Epithelial cell of proximal tubule (primary cell): ENCODE results near the gene SYNDIG1L. TPM values are rescaled to one million over a fixed set of nuclear protein-coding genes. Genes with fewer than 3 reads are reported as not detected.

Experiments
- DNase-seq: peaks from one replicate; pipeline ENCODE4 v3.0.0-alpha.2; 2011; ENCODE audit warnings: low read depth
- H3K4me3 ChIP-seq: 2 replicates; pipeline ENCODE4 v1.5.1; 2011; ENCODE audit warnings: low read depth, mild to moderate bottlenecking, low read length
- CTCF ChIP-seq: conservative IDR thresholded peaks from 2 replicates; pipeline ENCODE4 v1.5.1; 2012; ENCODE audit warnings: low read depth, mild to moderate bottlenecking, low read length
- total RNA-seq: library from RNA; depleted of rRNA; stranded (reverse); fragments of >200 nt; gene quantifications from 2 replicates; pipeline ENCODE4 v1.2.3, GENCODE V29; 2015

Gene SYNDIG1L
- total RNA-seq, 1 donor from 2014 or later = not detected

- DNase-seq = no peak
- no peak for TF ChIP-seq CTCF
- no peak overlapping the region for H3K4me3 ChIP-seq
Observed at GRCh38 chr14:74364271-74364880, 61.6 kb downstream of the SYNDIG1L start.

- TF ChIP-seq CTCF = peak; percentile 98
- DNase-seq = no peak
- H3K4me3 ChIP-seq = no peak overlapping the region
Observed at GRCh38 chr14:74362361-74362915, 63.6 kb downstream of the SYNDIG1L start.

- H3K4me3 ChIP-seq = no peak overlapping the region
- DNase-seq = no peak
- TF ChIP-seq CTCF = no peak
Observed at GRCh38 chr14:74360163-74360562, 65.8 kb downstream of the SYNDIG1L start.

GRCh38 chr14:74358176-74358829 is 67.7 kb downstream of the SYNDIG1L start:
- no peak for TF ChIP-seq CTCF
- H3K4me3 ChIP-seq = no peak overlapping the region
- DNase-seq = no peak

- no peak for DNase-seq
- no peak overlapping the region for H3K4me3 ChIP-seq
- no peak for TF ChIP-seq CTCF
Observed at GRCh38 chr14:74357585-74357984, 68.4 kb downstream of the SYNDIG1L start.

- H3K4me3 ChIP-seq = no peak overlapping the region
- TF ChIP-seq CTCF = no peak
- DNase-seq = no peak
Observed at GRCh38 chr14:74356892-74357575, 69.0 kb downstream of the SYNDIG1L start.

Other genes starting within 250 kb of the SYNDIG1L start
- not detected in 2 replicates for gene VSX2, start 186.8 kb downstream of the SYNDIG1L start, total RNA-seq
- 36.8 and 65.3 TPM in 2 replicates for gene ABCD4, start 123.3 kb downstream of the SYNDIG1L start, total RNA-seq
- not detected in 2 replicates for gene VRTN, start 77.7 kb downstream of the SYNDIG1L start, total RNA-seq
- 229 and 281 TPM in 2 replicates for gene NPC2, start 67.1 kb upstream of the SYNDIG1L start, total RNA-seq
- gene ISCA2, start 67.6 kb upstream of the SYNDIG1L start, total RNA-seq = 41.6 and 50.3 TPM in 2 replicates
- gene LTBP2, start 186.0 kb upstream of the SYNDIG1L start, total RNA-seq = 33.1 and 39.5 TPM in 2 replicates